HG02623 (cell line): ENCODE measurements around the gene ADAMTS2.

ENCODE experiments used
- ATAC-seq: cut with Tn5 transposase; IDR thresholded peaks from one replicate; pipeline ENCODE4 v1.9.1; 2021; ENCODE audit warnings: moderate library complexity; ENCODE audit not compliant: unreplicated experiment

ADAMTS2 gene

GRCh38 chr5:179258001-179258921 is 87.0 kb downstream of the ADAMTS2 start:
- ATAC-seq, result no peak

DNA sequence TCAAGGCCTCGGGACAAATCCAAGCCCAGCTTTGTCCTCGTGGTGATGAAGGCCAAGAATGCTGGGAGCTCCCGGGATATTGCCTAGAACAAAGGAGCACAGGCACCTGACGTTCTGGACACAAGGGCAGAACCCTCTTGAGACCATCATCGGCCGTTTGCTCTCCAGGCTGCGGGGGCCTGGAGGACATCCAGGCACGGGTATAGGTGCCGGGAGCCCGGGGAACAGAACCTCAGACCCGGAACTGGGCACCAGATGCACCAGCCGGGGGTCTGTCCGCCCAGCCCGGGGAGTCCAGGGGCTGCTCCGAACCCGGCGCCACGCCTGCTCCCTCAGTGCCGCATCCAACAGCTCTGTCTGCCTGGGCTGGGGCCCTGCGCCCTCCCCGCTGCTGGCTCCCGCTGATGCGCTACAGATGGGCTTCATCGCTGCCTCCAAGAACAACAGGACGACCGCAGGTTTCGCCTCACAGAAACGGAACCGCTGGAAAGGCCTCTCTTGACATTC is 88.0 kb downstream of the ADAMTS2 start:
- no peak for ATAC-seq

DNA sequence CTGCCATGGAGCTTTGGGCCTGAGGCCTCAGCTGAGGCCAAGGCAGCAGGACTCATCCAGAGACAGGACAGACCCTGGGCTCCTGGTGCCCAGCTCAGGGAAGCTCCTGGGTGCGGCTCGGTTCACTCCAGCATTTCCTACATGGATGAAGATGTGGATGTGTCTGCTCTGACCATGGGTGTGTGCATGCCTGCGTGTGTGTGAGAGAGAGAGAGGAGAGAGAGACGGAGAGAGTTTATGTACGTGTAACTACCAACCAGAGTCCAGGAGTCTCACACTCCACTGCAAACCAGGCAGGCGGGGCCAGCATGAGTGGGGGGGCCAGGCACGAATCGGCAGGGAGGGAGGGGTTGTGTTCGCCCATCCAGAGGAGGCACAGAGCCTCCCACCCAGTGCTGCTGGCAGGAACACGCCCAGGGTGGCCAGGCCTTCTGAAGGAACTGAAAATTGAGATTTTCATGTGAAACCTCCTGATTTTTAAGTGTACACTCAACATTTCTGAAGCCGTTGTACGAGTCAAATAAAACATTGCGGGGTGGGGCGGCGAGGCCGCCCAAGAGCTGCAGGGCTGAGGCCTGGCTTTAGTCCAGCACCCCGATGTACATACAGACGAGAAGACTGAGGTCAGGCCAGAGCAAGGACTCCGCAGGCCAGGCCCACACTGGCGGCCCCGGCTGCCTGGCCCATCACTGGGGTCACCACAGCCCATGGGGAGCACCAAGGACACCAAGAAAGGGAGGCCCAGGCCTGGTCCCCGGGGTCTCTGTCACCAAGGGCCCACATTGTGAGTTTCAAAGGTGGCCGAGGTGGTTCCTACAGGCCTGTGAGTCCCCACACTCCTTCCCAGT is 88.7 kb downstream of the ADAMTS2 start:
- ATAC-seq, result no peak

GRCh38 chr5:179255527-179256327 is 89.5 kb downstream of the ADAMTS2 start:
- ATAC-seq, result no peak

DNA sequence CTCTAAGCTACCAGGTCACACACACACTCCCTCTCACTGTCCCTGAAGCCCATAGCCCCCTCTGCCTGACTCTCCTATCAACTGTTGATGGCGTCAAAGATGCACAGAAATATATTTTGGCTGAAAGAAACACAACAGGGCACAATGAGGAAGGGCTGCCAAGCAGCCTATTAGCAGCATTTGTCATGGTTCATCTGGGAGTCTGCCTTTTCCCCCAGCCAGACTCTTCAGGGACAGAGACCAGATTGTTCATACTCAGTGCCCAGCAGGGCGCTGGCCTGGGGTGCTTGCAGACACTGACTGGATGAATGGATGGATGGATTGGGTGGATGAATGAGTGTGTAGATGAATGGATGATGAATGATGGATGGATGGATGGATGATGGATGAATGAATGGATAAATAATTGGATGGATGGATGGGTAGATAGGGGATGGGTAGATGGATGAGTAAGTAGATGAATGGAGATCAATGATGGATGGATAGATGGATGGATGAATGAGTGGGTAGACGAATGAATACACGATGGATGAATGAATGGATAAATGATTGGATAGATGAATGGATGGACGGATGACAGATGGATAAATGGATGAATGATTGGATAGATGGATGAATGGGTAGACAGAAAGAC is 90.5 kb downstream of the ADAMTS2 start:
- ATAC-seq, result no peak

DNA sequence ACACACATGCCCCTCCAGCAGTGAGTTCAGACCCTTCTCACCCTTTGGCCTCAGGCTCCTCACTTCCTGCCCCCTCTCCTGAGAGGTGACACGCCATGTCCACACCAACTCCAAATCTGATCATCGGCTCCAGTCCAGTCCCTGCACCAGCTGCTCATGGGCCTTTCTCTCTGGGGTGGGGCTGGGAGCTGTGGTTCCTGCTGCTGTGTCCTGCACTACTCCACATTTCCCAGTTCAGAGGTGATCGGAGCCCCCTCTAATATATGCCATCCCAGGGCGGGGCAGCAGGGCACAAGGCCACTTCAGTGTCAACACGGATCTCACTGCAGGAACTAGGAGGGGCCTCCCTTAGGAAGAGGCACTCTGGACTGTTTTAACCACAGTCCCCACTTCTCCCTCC is 91.5 kb downstream of the ADAMTS2 start:
- no peak for ATAC-seq

- ATAC-seq, result no peak
Observed at GRCh38 chr5:179251276-179251969, 93.8 kb downstream of the ADAMTS2 start.

DNA sequence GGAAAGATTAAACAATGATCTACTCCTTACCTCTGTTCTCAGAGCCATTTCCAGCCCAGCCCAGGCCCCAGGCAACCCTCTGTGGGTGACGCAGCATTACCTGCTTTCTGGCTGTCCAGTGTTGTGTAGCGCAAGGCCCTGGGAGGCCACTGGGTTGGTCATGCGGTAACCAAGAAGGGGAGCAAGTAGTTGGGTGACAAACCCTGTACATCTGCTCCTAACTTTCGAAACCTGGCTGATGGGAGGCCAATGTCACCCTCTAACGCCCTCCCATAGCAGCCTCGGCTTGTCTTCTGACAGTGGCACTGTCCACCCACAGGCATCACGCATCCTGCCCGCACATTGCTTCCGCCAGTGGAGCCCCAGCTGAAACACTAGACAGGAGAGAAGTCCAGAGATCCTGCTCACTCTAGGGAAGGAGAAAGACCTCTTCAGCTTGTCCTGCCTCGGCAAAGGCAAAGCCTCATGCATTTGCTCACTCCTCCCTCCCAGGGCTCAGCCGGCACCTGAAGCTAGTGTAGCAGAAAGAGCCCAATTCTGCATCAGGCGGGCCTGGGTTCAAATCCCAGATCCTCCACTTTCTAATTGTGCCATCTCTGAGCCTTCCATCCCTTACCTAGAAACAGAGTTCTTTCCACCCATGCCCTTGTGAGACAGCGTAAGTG is 94.6 kb downstream of the ADAMTS2 start:
- ATAC-seq, result no peak

- no peak for ATAC-seq
Observed at GRCh38 chr5:179246227-179246626, 99.0 kb downstream of the ADAMTS2 start.

- no peak for ATAC-seq
Observed at GRCh38 chr5:179245031-179245430, 100.2 kb downstream of the ADAMTS2 start.

DNA sequence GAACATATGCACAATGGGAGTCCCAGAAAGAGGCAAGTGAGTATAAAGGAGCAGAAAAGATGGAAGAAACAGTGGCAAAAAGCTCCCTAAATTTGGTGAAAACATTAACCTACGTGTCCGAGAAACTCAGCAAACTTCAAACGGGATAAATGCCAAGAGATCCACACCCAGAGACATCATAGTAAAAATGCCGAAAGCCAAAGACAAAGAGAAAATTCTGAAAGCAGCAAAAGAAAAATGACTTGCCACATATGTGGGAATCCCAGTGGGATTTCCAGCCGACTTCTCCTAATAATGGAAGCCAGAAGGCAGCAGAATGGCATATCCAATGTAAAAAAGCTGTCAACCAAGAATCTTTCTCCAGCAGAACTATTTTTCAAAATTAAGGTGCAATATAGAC is 101.2 kb downstream of the ADAMTS2 start:
- ATAC-seq, result no peak

DNA sequence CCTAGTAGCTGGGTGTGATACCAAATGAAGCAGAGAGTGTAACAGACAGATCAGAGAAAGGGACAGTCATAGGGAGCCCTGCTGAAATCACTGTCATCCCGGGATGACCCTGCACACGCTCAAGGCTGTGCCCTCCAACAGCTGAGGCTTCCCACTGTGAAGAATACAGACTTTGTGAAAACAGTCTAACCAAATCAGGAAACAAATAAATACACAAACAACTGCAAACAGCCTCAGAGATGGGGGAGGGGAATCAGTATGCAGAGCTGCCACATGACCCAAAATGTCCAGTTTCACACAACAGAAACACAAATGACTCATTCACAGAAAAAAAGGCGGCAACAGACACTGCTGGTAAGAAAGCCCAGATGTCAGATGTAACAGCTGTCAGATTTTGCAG is 101.9 kb downstream of the ADAMTS2 start:
- no peak for ATAC-seq

DNA sequence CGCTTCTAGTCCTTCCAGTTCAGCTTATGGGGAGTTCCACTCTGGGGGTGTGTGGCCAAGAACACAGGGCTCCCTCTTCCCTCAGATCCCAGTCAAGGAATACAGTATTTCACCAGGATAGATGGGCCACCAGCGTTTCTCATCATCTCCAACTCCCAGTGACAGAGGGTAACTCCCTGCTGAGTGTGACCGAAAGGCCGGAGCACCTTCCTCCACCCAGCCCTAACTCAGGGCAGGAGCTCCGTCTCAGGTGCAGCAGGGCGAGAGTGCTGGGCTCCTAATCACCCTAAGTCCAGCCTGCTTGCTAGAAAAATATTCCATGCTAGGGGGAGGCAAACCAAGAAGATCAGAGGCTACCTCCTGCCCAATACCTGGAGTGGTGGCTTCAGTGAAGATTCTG is 102.6 kb downstream of the ADAMTS2 start:
- ATAC-seq, result no peak

- ATAC-seq, result no peak
Observed at GRCh38 chr5:179241764-179242370, 103.4 kb downstream of the ADAMTS2 start.

DNA sequence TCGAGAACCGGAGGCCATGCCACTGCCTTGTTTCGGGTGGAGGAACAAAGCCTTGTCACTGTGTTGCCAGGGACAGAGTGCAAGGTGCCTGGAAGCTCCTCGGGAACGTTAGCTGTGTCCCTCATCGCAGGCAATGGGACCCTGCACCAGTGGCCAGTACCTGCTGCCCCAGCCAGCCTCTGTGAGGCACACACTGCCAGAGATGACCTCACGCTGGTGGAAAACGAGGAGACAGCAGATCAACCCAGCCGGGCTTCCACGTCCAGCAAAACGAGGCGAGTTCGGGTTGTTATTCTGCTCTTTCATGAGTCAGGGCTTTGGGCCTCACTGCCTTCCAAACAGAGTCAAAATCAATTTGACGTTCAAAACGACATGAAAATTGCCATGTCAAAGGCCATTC is 104.1 kb downstream of the ADAMTS2 start:
- no peak for ATAC-seq

- no peak for ATAC-seq
Observed at GRCh38 chr5:179240561-179240960, 104.7 kb downstream of the ADAMTS2 start.

GRCh38 chr5:179239256-179240135 is 105.8 kb downstream of the ADAMTS2 start:
- no peak for ATAC-seq

- ATAC-seq, result no peak
Observed at GRCh38 chr5:179238628-179238970, 106.7 kb downstream of the ADAMTS2 start.
